Uterus (tissue), 4 donors: Measurements from ENCODE around the gene ADORA2B. TPM values are rescaled to one million over a fixed set of nuclear protein-coding genes. Genes with fewer than 3 reads are reported as not detected.

Source experiments
- DNase-seq, 2 donors: peaks; one replicate each; pipeline ENCODE4 v3.0.0-alpha.2; 2019 to 2020
- H3K27ac ChIP-seq, 2 donors: fragments of 200-600 bp; sonication (generic); 1 replicate in 1 of 2; 2 replicates in 1 of 2; pipeline ENCODE4 v1.5.1; 2016 to 2018
- H3K27me3 ChIP-seq, 2 donors: fragments of 200-600 bp; sonication (generic); one replicate each; pipeline ENCODE4 v1.5.1; 2018 to 2019; ENCODE audit warnings: control low read depth in 1 of 2
- H3K36me3 ChIP-seq, 2 donors: fragments of 200-600 bp; sonication (generic); one replicate each; pipeline ENCODE4 v1.5.1; 2019; ENCODE audit warnings: control low read depth in 1 of 2
- H3K4me1 ChIP-seq, 2 donors: fragments of 200-600 bp; sonication (generic); one replicate each; pipeline ENCODE4 v1.5.1; 2018 to 2019; ENCODE audit warnings: control low read depth in 1 of 2
- H3K4me3 ChIP-seq, 2 donors: fragments of 200-600 bp; sonication (generic); 1 replicate in 1 of 2; 2 replicates in 1 of 2; pipeline ENCODE4 v1.5.1; 2018 to 2019; ENCODE audit warnings: mild to moderate bottlenecking in 1 of 2
- H3K9me3 ChIP-seq, 2 donors: fragments of 200-600 bp; sonication (generic); one replicate each; pipeline ENCODE4 v1.5.1; 2019; ENCODE audit warnings: control low read depth in 1 of 2
- CTCF ChIP-seq, 4 experiments: fragments of 200-600 bp in 2 of 4; fragments of 450-650 bp in 2 of 4; sonication (generic) in 2 of 4; IDR thresholded peaks; one replicate each; pipeline ENCODE4 v1.5.1; 2016 to 2019; ENCODE audit warnings: antibody characterized with exemption in 4 of 4, mild to moderate bottlenecking in 2 of 4, moderate library complexity in 1 of 4
- POLR2A ChIP-seq, 2 donors: fragments of 450-650 bp; IDR thresholded peaks; one replicate each; pipeline ENCODE4 v1.6.1; 2016; ENCODE audit warnings: antibody characterized with exemption in 2 of 2, mild to moderate bottlenecking in 1 of 2, moderate library complexity in 1 of 2
- intact Hi-C: fragments of 100-400 bp; cut with DNase I; formaldehyde crosslinking; loops from one replicate; pipeline ENCODE4 v1.15.1; 2023; ENCODE audit warnings: low total_unique reads
- total RNA-seq, 4 donors: library from RNA; depleted of rRNA in 3 of 4; stranded (reverse); fragments of >200 nt in 3 of 4; gene quantifications; one replicate each; pipeline versions ENCODE4 v1.1.0 to v1.2.4, GENCODE V29; 2014 to 2023
- donor health status: DM: yes; HTN: yes; CAD: no.

The ADORA2B gene
- total RNA-seq, 4 donors from 2014 or later = 2.1 to 2.7 TPM; not detected in 2

GRCh38 chr17:15943971-15944758 lies 765 bp upstream of the ADORA2B start:
- Histone ChIP-seq H3K36me3 (no peaks in the 10 kb centered on the region), H3K27me3 (no peaks in the 10 kb centered on the region), H3K4me3 (peak overlapping the region; percentile 38 to 40), H3K27ac (no peak overlapping the region), H3K9me3 (no peaks in the 10 kb centered on the region), H3K4me1 (peaks cover 0 to 8% of the 10 kb centered on the region in 2 donors)
- intact Hi-C loops = no loop called here
- DNase-seq = no peak
- TF ChIP-seq CTCF (IDR thresholded peaks at IDR 0.05) = no peak
- TF ChIP-seq POLR2A (IDR thresholded peaks at IDR 0.05) = no peak

- H3K27ac ChIP-seq = no peak overlapping the region
Measured at GRCh38 chr17:15945527-15946191, 729 bp downstream of the ADORA2B start.

GRCh38 chr17:15946611-15947120 lies 1.7 kb downstream of the ADORA2B start:
- Histone ChIP-seq H3K27ac (no peak overlapping the region), H3K4me3 (no peak overlapping the region), H3K36me3 (no peaks in the 10 kb centered on the region), H3K4me1 (peaks cover 0 to 8% of the 10 kb centered on the region in 2 donors), H3K27me3 (no peaks in the 10 kb centered on the region), H3K9me3 (no peaks in the 10 kb centered on the region)
- intact Hi-C loops = no loop called here
- TF ChIP-seq POLR2A (IDR thresholded peaks at IDR 0.05) (no peak), CTCF (IDR thresholded peaks at IDR 0.05) (no peak)
- DNase-seq = no peak

More at GRCh38 chr17:15945527-15946191, 729 bp downstream of the ADORA2B start:
- intact Hi-C loops = no loop called here
- Histone ChIP-seq H3K4me1 (peaks cover 0 to 8% of the 10 kb centered on the region in 2 donors), H3K4me3 (peak overlapping the region; percentile 38 to 40), H3K9me3 (no peaks in the 10 kb centered on the region), H3K36me3 (no peaks in the 10 kb centered on the region), H3K27me3 (no peaks in the 10 kb centered on the region)
- TF ChIP-seq POLR2A (IDR thresholded peaks at IDR 0.05) (no peak), CTCF (IDR thresholded peaks at IDR 0.05) (no peak)
- no peak for DNase-seq

- Histone ChIP-seq H3K27ac (no peak overlapping the region), H3K27me3 (no peaks in the 10 kb centered on the region), H3K9me3 (no peaks in the 10 kb centered on the region), H3K4me3 (no peak overlapping the region), H3K36me3 (no peaks in the 10 kb centered on the region), H3K4me1 (peaks cover 0 to 8% of the 10 kb centered on the region in 2 donors)
- no peak for DNase-seq
- intact Hi-C loops = no loop called here
- TF ChIP-seq POLR2A (IDR thresholded peaks at IDR 0.05) = no peak
- TF ChIP-seq CTCF (IDR thresholded peaks at IDR 0.05) = no peak
Measured at GRCh38 chr17:15947271-15947670, 2.3 kb downstream of the ADORA2B start.
